Ectodermal cell (in vitro differentiated cells): Measurements from ENCODE around the gene SLC41A3. TPM values are rescaled to one million over a fixed set of nuclear protein-coding genes. Genes with fewer than 3 reads are reported as not detected.
A peak's percentile ranks its signal among the peaks of the same experiment; 100 is the strongest.

Experiments used
- H3K27ac ChIP-seq: 2 replicates; pipeline ENCODE4 v1.7.0; 2013; ENCODE audit warnings: mild to moderate bottlenecking, low read depth, low read length; ENCODE audit not compliant: insufficient read depth, poor library complexity, severe bottlenecking
- H3K27me3 ChIP-seq: 2 replicates; pipeline ENCODE4 v1.7.0; 2013; ENCODE audit warnings: mild to moderate bottlenecking, low read length; ENCODE audit not compliant: insufficient read depth, control insufficient read depth, poor library complexity, severe bottlenecking
- H3K36me3 ChIP-seq: one replicate; pipeline ENCODE4 v1.7.0; 2013; ENCODE audit warnings: low read length; ENCODE audit not compliant: control insufficient read depth, insufficient read depth
- H3K4me1 ChIP-seq: one replicate; pipeline ENCODE4 v1.7.0; 2013; ENCODE audit warnings: low read length; ENCODE audit not compliant: control insufficient read depth, insufficient read depth
- H3K4me3 ChIP-seq: 2 replicates; pipeline ENCODE4 v1.7.0; 2013; ENCODE audit warnings: low read depth, low read length, control low read depth; ENCODE audit not compliant: insufficient read depth
- H3K9me3 ChIP-seq: 2 replicates; pipeline ENCODE4 v1.7.0; 2013; ENCODE audit warnings: mild to moderate bottlenecking, low read length, moderate library complexity; ENCODE audit not compliant: control insufficient read depth
- WGBS, 2 experiments: methylation state at CpG; one replicate each; pipeline ENCODE4 v1.1.7; 2013; ENCODE audit warnings: missing lambda C conversion rate in 2 of 2; 5-methylcytosine and 5-hydroxymethylcytosine counted together
- polyA plus RNA-seq, 4 experiments: library from polyadenylated mRNA; stranded (reverse); fragments of 50-300 nt; gene quantifications; one replicate each; pipeline ENCODE4 v1.2.3, GENCODE V29; 2013

The SLC41A3 gene
- polyA plus RNA-seq (2013, experiment 1 of 4), result 38.2 TPM
- 39.6 TPM for polyA plus RNA-seq (2013, experiment 2 of 4)
- 30.1 TPM for polyA plus RNA-seq (2013, experiment 3 of 4)
- 35.8 TPM for polyA plus RNA-seq (2013, experiment 4 of 4)

GRCh38 chr3:126083913-126084767 lies at the start of gene SLC41A3:
TSS of gene SLC41A3 (minus strand) at chr3:126084124. CDS start at chr3:126068219, 15,905 bp downstream.
- Histone ChIP-seq H3K27me3 (no peaks in the 10 kb centered on the region), H3K36me3 (no peaks in the 10 kb centered on the region), H3K4me1 (no peaks in the 10 kb centered on the region), H3K9me3 (peaks cover 6% of the 10 kb centered on the region), H3K4me3 (peak within 1 kb of the TSS; percentile 68), H3K27ac (peak within 1 kb of the TSS; percentile 20)
- WGBS, 2 experiments, result 3% methylated on average over 70 to 72 of the region's 72 CpGs

GRCh38 chr3:126133606-126134005 lies 49.7 kb upstream of the SLC41A3 start:
- Histone ChIP-seq H3K4me1 (no peaks in the 10 kb centered on the region), H3K27me3 (no peaks in the 10 kb centered on the region)
- whole genome bisulfite sequencing, 2 experiments, result 80 to 88% methylated on average over 6 of the region's 6 CpGs

GRCh38 chr3:126132751-126133511 lies 49.0 kb upstream of the SLC41A3 start:
- H3K4me3 ChIP-seq, result no peak overlapping the region
- H3K27me3 ChIP-seq, result no peaks in the 10 kb centered on the region
- no peaks in the 10 kb centered on the region for H3K9me3 ChIP-seq
- no peaks in the 10 kb centered on the region for H3K36me3 ChIP-seq
- H3K27ac ChIP-seq, result no peak overlapping the region
- WGBS, 2 experiments, result 48 to 49% methylated on average over 14 of the region's 14 CpGs
- no peaks in the 10 kb centered on the region for H3K4me1 ChIP-seq

More at GRCh38 chr3:126133606-126134005, 49.7 kb upstream of the SLC41A3 start:
- no peak overlapping the region for H3K4me3 ChIP-seq
- no peaks in the 10 kb centered on the region for H3K36me3 ChIP-seq
- no peaks in the 10 kb centered on the region for H3K9me3 ChIP-seq
- H3K27ac ChIP-seq, result no peak overlapping the region

GRCh38 chr3:126131881-126132750 lies 48.2 kb upstream of the SLC41A3 start:
- H3K4me3 ChIP-seq, result no peak overlapping the region
- H3K27ac ChIP-seq, result no peak overlapping the region
- no peaks in the 10 kb centered on the region for H3K9me3 ChIP-seq
- no peaks in the 10 kb centered on the region for H3K36me3 ChIP-seq
- 90 to 92% methylated on average over 16 of the region's 16 CpGs for WGBS, 2 experiments
- no peaks in the 10 kb centered on the region for H3K27me3 ChIP-seq
- peaks cover 3% of the 10 kb centered on the region for H3K4me1 ChIP-seq

- Histone ChIP-seq H3K4me1 (peaks cover 7% of the 10 kb centered on the region), H3K27ac (no peak overlapping the region), H3K9me3 (no peaks in the 10 kb centered on the region), H3K4me3 (no peak overlapping the region), H3K36me3 (no peaks in the 10 kb centered on the region), H3K27me3 (no peaks in the 10 kb centered on the region)
- WGBS, 2 experiments, result 94 to 96% methylated on average over 19 of the region's 19 CpGs
Observed at GRCh38 chr3:126130981-126131745, 47.2 kb upstream of the SLC41A3 start.

GRCh38 chr3:126130081-126130855 lies 46.3 kb upstream of the SLC41A3 start:
- Histone ChIP-seq H3K27ac (no peak overlapping the region), H3K4me1 (peaks cover 7% of the 10 kb centered on the region), H3K4me3 (no peak overlapping the region), H3K27me3 (no peaks in the 10 kb centered on the region), H3K9me3 (no peaks in the 10 kb centered on the region), H3K36me3 (no peaks in the 10 kb centered on the region)
- 93 to 95% methylated on average over 15 of the region's 15 CpGs for WGBS, 2 experiments

- H3K9me3 ChIP-seq, result no peaks in the 10 kb centered on the region
- H3K27me3 ChIP-seq, result no peaks in the 10 kb centered on the region
- H3K4me3 ChIP-seq, result no peak overlapping the region
- WGBS, 2 experiments, result 91 to 94% methylated on average over 16 of the region's 16 CpGs
- H3K36me3 ChIP-seq, result no peaks in the 10 kb centered on the region
- no peak overlapping the region for H3K27ac ChIP-seq
- peaks cover 8% of the 10 kb centered on the region for H3K4me1 ChIP-seq
Observed at GRCh38 chr3:126129398-126129891, 45.5 kb upstream of the SLC41A3 start.

GRCh38 chr3:126128504-126129397 lies 44.8 kb upstream of the SLC41A3 start:
- H3K27me3 ChIP-seq, result no peaks in the 10 kb centered on the region
- H3K4me1 ChIP-seq, result peaks cover 10% of the 10 kb centered on the region
- H3K27ac ChIP-seq, result no peak overlapping the region
- H3K9me3 ChIP-seq, result no peaks in the 10 kb centered on the region
- no peaks in the 10 kb centered on the region for H3K36me3 ChIP-seq
- no peak overlapping the region for H3K4me3 ChIP-seq
- 91 to 93% methylated on average over 13 of the region's 13 CpGs for WGBS, 2 experiments
